GM12878 (cell line): ENCODE data around the gene PTPRF. TPM values are rescaled to one million over a fixed set of nuclear protein-coding genes. Genes with fewer than 3 reads are reported as not detected.

Experiments used
- ATAC-seq: fragments of 200-7000 bp; cut with Tn5 transposase; 3 replicates; pipeline ENCODE4 v1.9.1; 2020; ENCODE audit warnings: mild to moderate bottlenecking, moderate library complexity
- BruUV-seq: library from RNA; stranded (reverse); fragments of 400-500 nt; replicated peaks from 2 replicates; lab custom pipeline; 2021; lab: Mats Ljungman, UMichigan
- CTCF ChIA-PET: fragments of 300-600 bp; sonication (Branson Sonifier 250); formaldehyde crosslinking; extraction: SDS; loops from one replicate; lab custom pipeline; 2021; ENCODE audit warnings: inconsistent platforms; lab: Yijun Ruan, JAX
- POLR2A ChIA-PET: fragments of 350-600 bp; formaldehyde crosslinking; extraction: SDS; loops from one replicate; lab custom pipeline; 2021; ENCODE audit warnings: inconsistent platforms; lab: Charles Lee
- RAD21 ChIA-PET: fragments of 300-600 bp; sonication (Branson Sonifier 250); formaldehyde crosslinking; loops from one replicate; lab custom pipeline; 2023; ENCODE audit warnings: antibody characterized with exemption; ENCODE audit not compliant: unreplicated experiment; lab: Charles Lee
- SMC1A ChIA-PET: fragments of 300-600 bp; sonication (Branson Sonifier 250); formaldehyde crosslinking; loops from one replicate; lab custom pipeline; 2023; ENCODE audit not compliant: unreplicated experiment, uncharacterized antibody; lab: Charles Lee
- DNase-seq: peaks from one replicate; pipeline ENCODE4 v3.0.0-alpha.2; 2011; ENCODE audit warnings: low read depth, low spot score
- FAIRE-seq: peaks from 3 replicates; lab custom pipeline; 2011; peaks lifted over from hg19 to GRCh38; lab: Jason Lieb, UNC
- H2AFZ ChIP-seq: 2 replicates; pipeline ENCODE4 v1.6.0; 2011; ENCODE audit warnings: low read depth, low read length, control low read depth; ENCODE audit not compliant: control insufficient read depth
- H3K27ac ChIP-seq: 2 replicates; pipeline ENCODE4 v1.5.1; 2011; ENCODE audit warnings: control low read depth; ENCODE audit not compliant: control insufficient read depth, insufficient read depth
- H3K27me3 ChIP-seq, 2 experiments: replicated peaks in 1 of 2; 2 replicates each; pipeline versions ENCODE4 v1.6.0 to v1.6.1; 2011; ENCODE audit warnings: low read length in 1 of 2; ENCODE audit not compliant: control insufficient read depth in 2 of 2, insufficient read depth in 2 of 2
- H3K36me3 ChIP-seq, 2 experiments: 2 replicates each; pipeline ENCODE4 v1.5.1; 2011; ENCODE audit warnings: low read length in 1 of 2; ENCODE audit not compliant: control insufficient read depth in 2 of 2, insufficient read depth in 2 of 2
- H3K4me1 ChIP-seq: 2 replicates; pipeline ENCODE4 v1.6.1; 2011; ENCODE audit warnings: mild to moderate bottlenecking, low read length, moderate library complexity, mixed read lengths; ENCODE audit not compliant: control insufficient read depth, insufficient read depth
- H3K4me2 ChIP-seq: 2 replicates; pipeline ENCODE4 v1.6.0; 2011; ENCODE audit warnings: control low read depth; ENCODE audit not compliant: control insufficient read depth, insufficient read depth
- H3K4me3 ChIP-seq: fragments of 200-600 bp; sonication (generic); 2 replicates; pipeline ENCODE4 v1.5.1; 2016
- H3K79me2 ChIP-seq: 2 replicates; pipeline ENCODE4 v1.6.0; 2011; ENCODE audit warnings: low read length; ENCODE audit not compliant: control insufficient read depth, insufficient read depth
- H3K9ac ChIP-seq: 2 replicates; pipeline ENCODE4 v1.8.0; 2011; ENCODE audit warnings: low read length, control low read depth, mixed read lengths; ENCODE audit not compliant: control insufficient read depth, insufficient read depth
- H3K9me3 ChIP-seq: replicated peaks from 3 replicates; pipeline ENCODE4 v1.5.1; 2011; ENCODE audit warnings: mild to moderate bottlenecking, low read length; ENCODE audit not compliant: control insufficient read depth, insufficient read depth
- H4K20me1 ChIP-seq: 2 replicates; pipeline ENCODE4 v1.6.0; 2011; ENCODE audit not compliant: control insufficient read depth, insufficient read depth
- ATF2 ChIP-seq: IDR thresholded peaks from 2 replicates; pipeline ENCODE4 v1.6.1; 2012; ENCODE audit warnings: low read length, inconsistent platforms
- EGR1 ChIP-seq, 2 experiments: IDR thresholded peaks; 1 replicate in 1 of 2; 2 replicates in 1 of 2; pipeline ENCODE4 v1.6.1; 2011 to 2012; ENCODE audit warnings: low read depth in 2 of 2, low read length in 2 of 2, borderline replicate concordance in 1 of 2, mild to moderate bottlenecking in 1 of 2, moderate library complexity in 1 of 2
- HDGF ChIP-seq: fragments of 450-650 bp; IDR thresholded peaks from 2 replicates; pipeline ENCODE4 v1.6.1; 2016; ENCODE audit warnings: antibody characterized with exemption
- IRF3 ChIP-seq: fragments of 450-650 bp; IDR thresholded peaks from 2 replicates; pipeline ENCODE4 v1.6.1; 2014; ENCODE audit warnings: mild to moderate bottlenecking
- IRF5 ChIP-seq: fragments of 450-650 bp; IDR thresholded peaks from 2 replicates; pipeline ENCODE4 v1.6.1; 2017; ENCODE audit warnings: borderline replicate concordance
- PAX8 ChIP-seq: fragments of 450-650 bp; IDR thresholded peaks from 2 replicates; pipeline ENCODE4 v1.6.1; 2017; ENCODE audit warnings: mild to moderate bottlenecking, moderate library complexity
- PML ChIP-seq: IDR thresholded peaks from 2 replicates; pipeline ENCODE4 v1.6.1; 2012; ENCODE audit warnings: low read length, inconsistent platforms
- SIN3A ChIP-seq: IDR thresholded peaks from 2 replicates; pipeline ENCODE4 v1.6.1; 2012; ENCODE audit warnings: low read depth, low read length, improper control_type of control experiment
- SIX5 ChIP-seq: IDR thresholded peaks from 2 replicates; pipeline ENCODE4 v1.6.1; 2011; ENCODE audit warnings: mild to moderate bottlenecking, low read depth, low read length, moderate library complexity; ENCODE audit not compliant: severe bottlenecking
- TBL1XR1 ChIP-seq: IDR thresholded peaks from 2 replicates; pipeline ENCODE4 v1.6.1; 2012; ENCODE audit warnings: low read depth, low read length, improper control_type of control experiment
- ZBTB4 ChIP-seq: fragments of 450-650 bp; formaldehyde crosslinking; IDR thresholded peaks from 2 replicates; pipeline ENCODE4 v1.4.0; 2022; ENCODE audit warnings: mild to moderate bottlenecking, moderate library complexity
- ZBTB40 ChIP-seq: fragments of 450-650 bp; IDR thresholded peaks from 2 replicates; pipeline ENCODE4 v1.6.1; 2016; ENCODE audit warnings: mild to moderate bottlenecking, moderate library complexity, borderline replicate concordance
- WGBS: methylation state at CpG from one replicate; pipeline ENCODE4 v1.1.6; 2016; ENCODE audit warnings: low lambda C conversion rate; ENCODE audit not compliant: insufficient replicate concordance, insufficient coverage; ENCODE audit errors: missing lambda C conversion rate; 5-methylcytosine and 5-hydroxymethylcytosine counted together
- in situ Hi-C: fragments of 300-500 bp; cut with MboI; formaldehyde crosslinking; loops from 9 replicates; pipeline ENCODE4 v1.14.3; 2018; ENCODE audit warnings: mixed read lengths
- intact Hi-C: fragments of 100-400 bp; cut with micrococcal nuclease; formaldehyde crosslinking; loops from one replicate; pipeline ENCODE4 v1.14.2; 2022; ENCODE audit not compliant: unreplicated experiment
- polyA plus RNA-seq, 11 experiments: library from polyadenylated mRNA; depleted of rRNA in 4 of 11; unstranded in 6 of 11; stranded (reverse) in 5 of 11; fragments of >200 nt; fragmentation: Nextera tagmentation in 4 of 11; fragmentation: Illumina TruSeq in 1 of 11; extraction: Ambion mirVana in 4 of 11; extraction: Trizol in 1 of 11; gene quantifications; 1 replicate in 1 of 11; 2 replicates in 10 of 11; pipeline versions ENCODE4 v1.2.1 to v1.2.3, GENCODE V29; 2011 to 2016; ENCODE audit warnings: inconsistent platforms in 2 of 11, missing spikeins in 2 of 11, low read depth in 1 of 11
- total RNA-seq, 4 experiments: library from RNA; depleted of rRNA in 3 of 4; stranded (reverse); fragments of >200 nt in 3 of 4; fragmentation: Illumina TruSeq in 1 of 4; extraction: Trizol in 1 of 4; gene quantifications; 2 replicates each; pipeline versions ENCODE4 v1.2.1 to v1.2.3, GENCODE V29; 2013 to 2021

The PTPRF gene
- total and polyA plus RNA-seq, 10 of the 15 experiments (the other 5 are each of a cell fraction or from before 2014, with no cell fraction given): 0.04 to 2.6 (median 0.32) TPM

DNA sequence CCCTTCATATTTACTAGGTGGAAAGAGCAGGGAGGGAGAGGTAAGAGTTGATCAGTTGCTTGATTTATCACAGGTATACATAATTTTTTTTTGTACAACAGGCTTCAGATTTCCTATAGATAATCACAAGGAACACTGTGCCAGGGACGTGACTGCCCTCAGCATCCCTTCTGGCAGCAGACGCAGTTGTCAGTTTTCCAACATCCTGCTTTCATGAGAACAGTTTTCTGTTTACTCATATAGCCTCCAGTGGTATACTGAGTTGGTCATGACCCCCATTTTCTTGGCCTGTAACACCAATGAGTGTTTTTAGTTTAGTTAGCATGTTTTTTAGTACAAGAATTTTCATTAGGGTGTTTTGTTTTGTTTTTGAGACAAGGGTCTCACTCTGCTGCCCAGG lies 37.9 kb upstream of the PTPRF start:
- H3K4me3 ChIP-seq: no peak overlapping the region
- no peak overlapping the region for H2AFZ ChIP-seq
- peaks cover 0 to 1% of the 10 kb centered on the region in 2 experiments; a peak in 2 of 4 replicates for H3K27me3 ChIP-seq
- no peak for TF ChIP-seq HDGF
- TF ChIP-seq PAX8: no peak
- no peak for TF ChIP-seq ATF2
- TF ChIP-seq SIN3A: no peak
- no peak for TF ChIP-seq TBL1XR1
- no peak for TF ChIP-seq PML
- TF ChIP-seq IRF5: no peak
- no peak for TF ChIP-seq ZBTB40
- no peak for TF ChIP-seq SIX5
- TF ChIP-seq EGR1 (IDR thresholded peaks at IDR 0.05; ENCODE audit: borderline replicate concordance in 1 of 2, low read depth in 2 of 2, low read length in 2 of 2): no peak
- TF ChIP-seq ZBTB4: no peak
- TF ChIP-seq IRF3: no peak
- TF ChIP-seq, all 136 proteins: peak for 0
- ATAC-seq (no peak), FAIRE-seq (no peak), DNase-seq (no peak)
- POLR2A ChIA-PET: interaction anchor here (0.8 kb wide), 1 partner anchor 16 kb away, joined by 3 read pairs; no protein-coding TSS in a partner anchor
- intact Hi-C loops: no loop called here
- peaks cover 2% of the 10 kb centered on the region; the same call in 2 of the 3 replicates for H3K9me3 ChIP-seq
- no peak overlapping the region for H3K27ac ChIP-seq
- no peak overlapping the region for H3K4me2 ChIP-seq
- CTCF ChIA-PET: interaction anchor here (0.7 kb wide), 1 partner anchor 436 kb away, joined by 4 read pairs; no protein-coding TSS in a partner anchor
- no TSS peak for BruUV-seq
- in situ Hi-C loops: no loop called here
- no peaks in the 10 kb centered on the region for H3K4me1 ChIP-seq
- SMC1A ChIA-PET: interaction anchor here (0.6 kb wide), 1 partner anchor 56 kb away, joined by 3 read pairs; no protein-coding TSS in a partner anchor
- H3K36me3 ChIP-seq: no peaks in the 10 kb centered on the region
- WGBS: 48% methylated on average over 2 of the region's 2 CpGs
- H4K20me1 ChIP-seq: no peaks in the 10 kb centered on the region
- no peak overlapping the region for H3K9ac ChIP-seq
- H3K79me2 ChIP-seq: no peaks in the 10 kb centered on the region
- RAD21 ChIA-PET: no interaction called here
